Caco-2 (cell line): ENCODE data around the gene COG7. TPM values are rescaled to one million over a fixed set of nuclear protein-coding genes. Genes with fewer than 3 reads are reported as not detected.

Experiments
- BruUV-seq: library from RNA; stranded (reverse); fragments of 400-500 nt; replicated peaks from 2 replicates; lab custom pipeline; 2021; lab: Mats Ljungman, UMichigan
- CTCF ChIA-PET: fragments of 300-600 bp; sonication (Branson Sonifier 250); formaldehyde crosslinking; loops from one replicate; lab custom pipeline; 2022; ENCODE audit warnings: antibody characterized with exemption; lab: Charles Lee
- POLR2A ChIA-PET: fragments of 300-600 bp; sonication (Branson Sonifier 250); formaldehyde crosslinking; loops from one replicate; lab custom pipeline; 2022; ENCODE audit warnings: antibody characterized with exemption; lab: Charles Lee
- DNase-seq, 2 experiments: peaks; one replicate each; pipeline versions ENCODE4 v3.0.0 to v3.0.0-alpha.2; 2020 to 2022
- H3K27me3 ChIP-seq: replicated peaks from 2 replicates; pipeline ENCODE4 v1.6.0; 2011; ENCODE audit warnings: low read length; ENCODE audit not compliant: control insufficient read depth, insufficient read depth
- H3K36me3 ChIP-seq: 2 replicates; pipeline ENCODE4 v1.5.1; 2011; ENCODE audit warnings: low read length; ENCODE audit not compliant: control insufficient read depth, insufficient read depth
- H3K4me1 ChIP-seq: fragments of 250-450 bp; sonication (Bioruptor Pico); 2 replicates; pipeline ENCODE4 v1.5.1; 2020; ENCODE audit warnings: mild to moderate bottlenecking
- H3K4me3 ChIP-seq: 2 replicates; pipeline ENCODE4 v1.5.1; 2011; ENCODE audit warnings: low read depth, mild to moderate bottlenecking, control low read depth, low read length
- H3K9me3 ChIP-seq: fragments of 250-450 bp; sonication (Bioruptor Pico); 2 replicates; pipeline ENCODE4 v1.5.1; 2020; ENCODE audit warnings: mild to moderate bottlenecking, moderate library complexity
- H3K27ac Mint-ChIP-seq: one replicate; pipeline ENCODE4 v1.8.0; 2022; ENCODE audit warnings: mixed read lengths; ENCODE audit not compliant: unreplicated experiment
- H3K27me3 Mint-ChIP-seq: one replicate; pipeline ENCODE4 v1.8.0; 2022; ENCODE audit warnings: mixed read lengths; ENCODE audit not compliant: insufficient read depth, unreplicated experiment
- H3K36me3 Mint-ChIP-seq: one replicate; pipeline ENCODE4 v1.8.0; 2022; ENCODE audit warnings: mild to moderate bottlenecking, mixed read lengths; ENCODE audit not compliant: insufficient read depth, unreplicated experiment
- H3K4me1 Mint-ChIP-seq: one replicate; pipeline ENCODE4 v1.8.0; 2022; ENCODE audit warnings: low read depth, mixed read lengths; ENCODE audit not compliant: unreplicated experiment
- H3K4me3 Mint-ChIP-seq: one replicate; pipeline ENCODE4 v1.8.0; 2022; ENCODE audit warnings: mild to moderate bottlenecking, moderate library complexity, mixed read lengths; ENCODE audit not compliant: unreplicated experiment
- H3K9me3 Mint-ChIP-seq: one replicate; pipeline ENCODE4 v1.8.0; 2022; ENCODE audit warnings: mixed read lengths; ENCODE audit not compliant: unreplicated experiment
- intact Hi-C: fragments of 100-400 bp; cut with micrococcal nuclease; formaldehyde crosslinking; loops from one replicate; pipeline ENCODE4 v1.10.0; 2022; ENCODE audit not compliant: unreplicated experiment
- total RNA-seq: library from RNA; stranded (reverse); gene quantifications from 2 replicates; pipeline ENCODE4 v1.2.3, GENCODE V29; 2022
- TF ChIP-seq, protein P1 (sequence below), 2 experiments: fragments of 200-600 bp in 1 of 2; IDR thresholded peaks; 1 replicate in 1 of 2; 2 replicates in 1 of 2; pipeline versions ENCODE4 v1.5.1 to v1.8.0; 2011 to 2022; ENCODE audit warnings: antibody characterized with exemption in 1 of 2, control low read depth in 1 of 2, inconsistent platforms in 1 of 2, low read depth in 1 of 2, low read length in 1 of 2, mild to moderate bottlenecking in 1 of 2, moderate library complexity in 1 of 2; ENCODE audit not compliant: insufficient read depth in 1 of 2, severe bottlenecking in 1 of 2, unreplicated experiment in 1 of 2

The COG7 gene
- total RNA-seq, 1 experiment from 2014 or later, result 12.4 TPM

DNA sequence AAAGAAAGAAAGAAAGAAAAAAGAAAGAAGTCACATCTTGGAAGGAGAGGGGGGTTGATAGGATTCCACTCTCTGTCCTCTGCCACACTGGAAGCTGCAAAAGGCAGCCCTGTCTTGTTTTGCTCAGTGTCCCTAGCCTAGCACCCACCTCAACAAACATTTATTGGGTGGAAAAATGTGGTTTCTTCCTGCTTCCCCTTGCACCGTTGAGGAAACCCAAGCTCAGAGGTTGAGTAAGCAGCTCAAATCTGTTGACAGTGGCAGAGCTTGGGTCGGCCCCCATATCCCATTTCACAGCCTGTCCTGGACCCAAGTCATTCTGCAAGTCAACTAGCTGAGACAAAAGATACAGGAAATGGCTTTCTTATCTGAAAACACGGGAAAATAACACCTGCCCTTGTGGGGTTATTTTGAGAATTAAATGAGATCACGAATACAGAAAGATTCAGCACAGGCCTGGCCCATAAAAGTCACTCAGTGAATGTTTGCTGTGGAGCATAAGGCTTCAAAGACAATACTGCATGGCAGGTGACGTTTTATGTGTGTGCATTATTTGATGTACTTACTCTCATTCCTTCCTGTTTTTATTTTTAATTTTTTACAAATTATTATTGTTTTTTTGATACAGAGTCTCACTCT is 87.3 kb downstream of the COG7 start:
- peaks cover 4% of the 10 kb centered on the region for H3K27me3 Mint-ChIP-seq
- TF ChIP-seq, protein P1, sequence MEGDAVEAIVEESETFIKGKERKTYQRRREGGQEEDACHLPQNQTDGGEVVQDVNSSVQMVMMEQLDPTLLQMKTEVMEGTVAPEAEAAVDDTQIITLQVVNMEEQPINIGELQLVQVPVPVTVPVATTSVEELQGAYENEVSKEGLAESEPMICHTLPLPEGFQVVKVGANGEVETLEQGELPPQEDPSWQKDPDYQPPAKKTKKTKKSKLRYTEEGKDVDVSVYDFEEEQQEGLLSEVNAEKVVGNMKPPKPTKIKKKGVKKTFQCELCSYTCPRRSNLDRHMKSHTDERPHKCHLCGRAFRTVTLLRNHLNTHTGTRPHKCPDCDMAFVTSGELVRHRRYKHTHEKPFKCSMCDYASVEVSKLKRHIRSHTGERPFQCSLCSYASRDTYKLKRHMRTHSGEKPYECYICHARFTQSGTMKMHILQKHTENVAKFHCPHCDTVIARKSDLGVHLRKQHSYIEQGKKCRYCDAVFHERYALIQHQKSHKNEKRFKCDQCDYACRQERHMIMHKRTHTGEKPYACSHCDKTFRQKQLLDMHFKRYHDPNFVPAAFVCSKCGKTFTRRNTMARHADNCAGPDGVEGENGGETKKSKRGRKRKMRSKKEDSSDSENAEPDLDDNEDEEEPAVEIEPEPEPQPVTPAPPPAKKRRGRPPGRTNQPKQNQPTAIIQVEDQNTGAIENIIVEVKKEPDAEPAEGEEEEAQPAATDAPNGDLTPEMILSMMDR (IDR thresholded peaks at IDR 0.05; ENCODE audit: insufficient read depth in 1 of 2, low read depth in 1 of 2, low read length in 1 of 2, severe bottlenecking in 1 of 2, unreplicated experiment in 1 of 2), result no peak
- intact Hi-C loops, result no loop called here
- CTCF ChIA-PET, result no interaction called here
- no peaks in the 10 kb centered on the region for H3K9me3 ChIP-seq
- no peak overlapping the region for H3K4me3 Mint-ChIP-seq
- no peaks in the 10 kb centered on the region for H3K36me3 ChIP-seq
- POLR2A ChIA-PET, result no interaction called here
- DNase-seq, result no peak
- H3K36me3 Mint-ChIP-seq, result peaks cover 4% of the 10 kb centered on the region
- no peaks in the 10 kb centered on the region for H3K9me3 Mint-ChIP-seq
- H3K27ac Mint-ChIP-seq, result no peak overlapping the region
- H3K4me3 ChIP-seq, result no peak overlapping the region
- peaks cover 11% of the 10 kb centered on the region for H3K4me1 ChIP-seq
- H3K27me3 ChIP-seq, result no peaks in the 10 kb centered on the region
- H3K4me1 Mint-ChIP-seq, result peaks cover 8% of the 10 kb centered on the region
- no TSS peak for BruUV-seq

DNA sequence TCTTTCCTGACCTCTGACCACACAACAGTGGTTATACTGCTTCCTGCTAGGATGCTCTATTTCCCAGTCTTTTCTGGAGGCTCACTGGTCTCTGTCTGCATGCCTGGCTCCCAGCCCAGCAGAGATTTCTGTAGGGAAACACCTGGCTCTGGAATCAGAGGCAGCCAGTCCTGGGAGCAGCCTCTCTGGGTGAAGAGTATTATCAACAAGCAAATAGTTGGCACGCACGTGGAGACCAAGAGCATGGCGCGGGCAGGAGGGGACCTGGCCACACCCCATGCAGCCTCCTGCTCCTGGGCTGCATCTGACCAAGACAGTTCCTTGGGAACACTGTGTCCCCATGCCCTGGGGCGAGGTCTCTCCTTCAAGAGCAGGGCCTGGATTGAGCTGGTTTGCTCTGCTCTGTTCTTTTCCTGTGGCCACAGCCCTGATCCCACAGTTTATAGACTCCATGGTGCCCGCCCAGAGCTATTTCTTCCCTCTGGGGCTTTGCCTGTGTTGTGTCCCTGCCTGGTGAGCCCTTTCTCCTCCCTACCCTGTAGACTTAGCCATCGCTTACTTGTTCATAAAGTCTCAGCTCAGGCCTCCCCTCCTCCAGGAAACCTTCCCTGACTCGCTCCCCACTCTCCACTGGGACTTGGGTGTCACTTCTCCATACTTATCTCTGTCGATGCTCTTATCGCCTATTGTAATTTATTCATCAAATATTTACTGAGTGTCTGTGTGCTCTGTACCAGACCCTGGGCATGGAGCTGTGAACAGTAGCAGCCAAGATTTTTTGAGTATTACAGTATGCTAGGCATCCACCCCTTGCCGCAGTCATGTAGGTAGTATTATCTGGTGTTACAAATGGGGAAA is 90.3 kb downstream of the COG7 start:
- Mint-ChIP-seq H3K36me3 (no peaks in the 10 kb centered on the region), H3K4me3 (no peak overlapping the region), H3K27ac (no peak overlapping the region), H3K27me3 (no peaks in the 10 kb centered on the region), H3K9me3 (no peaks in the 10 kb centered on the region), H3K4me1 (peaks cover 8% of the 10 kb centered on the region)
- no peak for DNase-seq
- TF ChIP-seq, protein P1 (IDR thresholded peaks at IDR 0.05; ENCODE audit: insufficient read depth in 1 of 2, low read depth in 1 of 2, low read length in 1 of 2, severe bottlenecking in 1 of 2, unreplicated experiment in 1 of 2), result no peak
- intact Hi-C loops, result no loop called here
- ChIA-PET CTCF (no interaction called here), POLR2A (no interaction called here)
- no peaks in the 10 kb centered on the region for H3K36me3 ChIP-seq
- H3K4me3 ChIP-seq, result no peak overlapping the region
- no peaks in the 10 kb centered on the region for H3K27me3 ChIP-seq
- no peaks in the 10 kb centered on the region for H3K9me3 ChIP-seq
- BruUV-seq, result no TSS peak
- peaks cover 11% of the 10 kb centered on the region for H3K4me1 ChIP-seq

DNA sequence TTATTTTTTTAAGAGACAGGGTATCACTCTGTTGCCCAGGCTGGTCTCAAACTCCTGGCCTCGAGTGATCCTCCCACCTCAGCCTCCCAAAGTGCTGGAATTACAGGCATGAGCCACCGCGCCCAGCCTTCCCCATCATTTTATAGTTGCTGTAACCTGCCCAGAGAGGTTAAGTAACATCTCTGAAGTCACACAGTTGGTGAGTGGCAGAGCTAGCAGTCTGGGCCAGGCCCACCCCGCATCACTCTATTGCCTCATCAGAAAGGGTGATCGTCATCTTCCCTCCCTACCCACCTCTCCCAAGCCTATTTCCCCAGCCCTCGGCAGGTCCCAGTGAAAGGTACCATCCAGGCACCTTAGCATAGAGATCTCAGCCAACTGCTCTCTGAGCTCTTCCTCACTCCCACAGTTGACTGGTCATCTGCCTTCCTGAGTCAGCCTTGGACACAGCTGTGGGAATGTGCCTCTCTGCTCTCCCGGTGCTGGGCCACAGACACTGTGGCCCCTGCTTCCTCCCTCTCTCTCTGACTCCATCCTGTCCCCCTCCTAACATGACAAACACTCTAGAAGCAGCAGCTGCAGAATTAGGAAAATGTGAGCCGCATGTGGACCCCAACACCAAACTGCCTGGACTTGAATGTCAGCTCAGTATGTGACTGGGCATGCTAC is 93.8 kb downstream of the COG7 start:
- no TSS peak for BruUV-seq
- POLR2A ChIA-PET, result no interaction called here
- no peaks in the 10 kb centered on the region for H3K36me3 Mint-ChIP-seq
- no peak for DNase-seq
- peaks cover 8% of the 10 kb centered on the region for H3K4me1 Mint-ChIP-seq
- Histone ChIP-seq H3K27me3 (no peaks in the 10 kb centered on the region), H3K4me1 (peaks cover 11% of the 10 kb centered on the region), H3K36me3 (no peaks in the 10 kb centered on the region), H3K9me3 (no peaks in the 10 kb centered on the region), H3K4me3 (no peak overlapping the region)
- H3K27me3 Mint-ChIP-seq, result no peaks in the 10 kb centered on the region
- intact Hi-C loops, result no loop called here
- no peak overlapping the region for H3K27ac Mint-ChIP-seq
- TF ChIP-seq, protein P1 (IDR thresholded peaks at IDR 0.05; ENCODE audit: insufficient read depth in 1 of 2, low read depth in 1 of 2, low read length in 1 of 2, severe bottlenecking in 1 of 2, unreplicated experiment in 1 of 2), result no peak
- no peak overlapping the region for H3K4me3 Mint-ChIP-seq
- CTCF ChIA-PET, result no interaction called here
- no peaks in the 10 kb centered on the region for H3K9me3 Mint-ChIP-seq
